Measurements from ENCODE around the gene PRR36. TPM values are rescaled to one million over a fixed set of nuclear protein-coding genes. Genes with fewer than 3 reads are reported as not detected.
"Not testable (repeated sequence)": the region's sequence is repeated elsewhere in the genome, so short reads cannot be mapped to it uniquely, and the experiment has no call there.

PRR36 gene
- total RNA-seq, 4 donors from 2014 or later, result 0.35 to 0.85 TPM; not detected in 2

DNA sequence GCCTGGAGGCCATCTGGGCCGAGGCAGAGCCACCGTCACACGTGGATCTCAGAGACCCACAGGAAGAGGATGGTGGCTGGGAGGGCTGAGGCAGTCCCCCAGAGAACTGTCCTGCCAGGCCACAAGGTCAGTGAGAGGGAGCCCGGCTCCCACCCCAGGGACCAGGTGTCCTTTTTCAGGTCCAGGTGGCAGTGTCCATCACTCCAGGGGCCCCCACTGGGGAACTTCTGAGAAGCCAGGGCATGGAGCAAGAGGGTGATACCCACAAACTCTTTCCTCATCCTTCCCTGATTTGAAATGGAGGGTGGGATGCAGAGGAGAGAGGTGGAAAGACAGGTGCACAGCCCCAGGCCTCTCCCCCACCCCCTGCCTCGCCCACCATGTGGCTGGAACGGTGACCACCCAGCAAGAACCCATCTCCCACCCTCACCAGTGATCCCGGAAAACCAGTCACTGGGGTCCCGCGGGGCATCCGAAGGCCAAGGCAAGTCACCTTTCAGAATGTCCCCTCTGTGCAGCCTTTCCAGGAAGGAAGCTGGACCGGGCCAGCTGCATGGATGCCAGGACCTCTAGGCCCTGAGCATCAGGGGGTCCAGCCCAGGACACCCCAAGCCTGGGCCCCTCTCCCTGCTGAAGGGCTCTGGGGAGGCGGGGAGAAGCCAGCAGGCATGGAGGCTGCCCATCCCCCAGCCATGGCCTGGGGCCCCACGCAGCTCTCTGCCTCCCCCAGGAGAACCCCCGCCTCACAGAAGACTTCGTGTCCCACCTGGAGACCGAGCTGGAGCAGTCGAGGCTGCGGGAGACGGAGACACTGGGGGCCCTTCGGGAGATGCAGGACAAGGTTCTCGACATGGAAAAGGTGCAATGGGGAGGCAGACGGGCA lies 14.1 kb downstream of the PRR36 start:
- no peaks in the 10 kb centered on the region for H3K27me3 ChIP-seq
- no peak overlapping the region for H3K27ac ChIP-seq
- no peaks in the 10 kb centered on the region for H3K4me1 ChIP-seq
- no peaks in the 10 kb centered on the region for H3K9me3 ChIP-seq
- H3K36me3 ChIP-seq, result no peaks in the 10 kb centered on the region
- TF ChIP-seq, protein P1, sequence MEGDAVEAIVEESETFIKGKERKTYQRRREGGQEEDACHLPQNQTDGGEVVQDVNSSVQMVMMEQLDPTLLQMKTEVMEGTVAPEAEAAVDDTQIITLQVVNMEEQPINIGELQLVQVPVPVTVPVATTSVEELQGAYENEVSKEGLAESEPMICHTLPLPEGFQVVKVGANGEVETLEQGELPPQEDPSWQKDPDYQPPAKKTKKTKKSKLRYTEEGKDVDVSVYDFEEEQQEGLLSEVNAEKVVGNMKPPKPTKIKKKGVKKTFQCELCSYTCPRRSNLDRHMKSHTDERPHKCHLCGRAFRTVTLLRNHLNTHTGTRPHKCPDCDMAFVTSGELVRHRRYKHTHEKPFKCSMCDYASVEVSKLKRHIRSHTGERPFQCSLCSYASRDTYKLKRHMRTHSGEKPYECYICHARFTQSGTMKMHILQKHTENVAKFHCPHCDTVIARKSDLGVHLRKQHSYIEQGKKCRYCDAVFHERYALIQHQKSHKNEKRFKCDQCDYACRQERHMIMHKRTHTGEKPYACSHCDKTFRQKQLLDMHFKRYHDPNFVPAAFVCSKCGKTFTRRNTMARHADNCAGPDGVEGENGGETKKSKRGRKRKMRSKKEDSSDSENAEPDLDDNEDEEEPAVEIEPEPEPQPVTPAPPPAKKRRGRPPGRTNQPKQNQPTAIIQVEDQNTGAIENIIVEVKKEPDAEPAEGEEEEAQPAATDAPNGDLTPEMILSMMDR (IDR thresholded peaks at IDR 0.05), result no peak
- no peak overlapping the region for H3K4me3 ChIP-seq
- no peak for DNase-seq
- intact Hi-C loops (cut with DNase I; ENCODE audit: low total_unique reads), result no loop called here

DNA sequence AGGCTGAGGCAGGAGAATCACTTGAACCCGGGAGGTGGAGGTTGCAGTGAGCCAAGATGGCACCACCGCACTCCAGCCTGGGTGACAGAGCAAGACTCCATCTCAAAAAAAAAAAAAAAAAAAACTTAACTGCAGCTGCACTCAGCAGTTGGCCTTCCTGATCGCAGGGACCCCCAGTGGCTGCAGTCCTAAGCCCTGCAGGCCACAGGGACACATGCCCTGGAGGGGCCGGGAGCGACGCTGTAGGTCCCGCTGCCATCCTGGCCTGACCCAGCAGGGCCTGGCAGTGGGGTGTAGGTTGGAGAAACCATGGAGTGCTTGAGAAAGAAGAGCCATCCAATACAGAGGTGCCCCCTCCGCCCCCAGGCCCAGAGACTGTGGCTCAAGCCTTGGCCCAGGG lies 15.1 kb downstream of the PRR36 start:
- H3K27ac ChIP-seq; H3K9me3 ChIP-seq; H3K27me3 ChIP-seq; intact Hi-C loops (cut with DNase I; ENCODE audit: low total_unique reads); H3K4me1 ChIP-seq; DNase-seq; H3K4me3 ChIP-seq; H3K36me3 ChIP-seq: not testable (repeated sequence)

DNA sequence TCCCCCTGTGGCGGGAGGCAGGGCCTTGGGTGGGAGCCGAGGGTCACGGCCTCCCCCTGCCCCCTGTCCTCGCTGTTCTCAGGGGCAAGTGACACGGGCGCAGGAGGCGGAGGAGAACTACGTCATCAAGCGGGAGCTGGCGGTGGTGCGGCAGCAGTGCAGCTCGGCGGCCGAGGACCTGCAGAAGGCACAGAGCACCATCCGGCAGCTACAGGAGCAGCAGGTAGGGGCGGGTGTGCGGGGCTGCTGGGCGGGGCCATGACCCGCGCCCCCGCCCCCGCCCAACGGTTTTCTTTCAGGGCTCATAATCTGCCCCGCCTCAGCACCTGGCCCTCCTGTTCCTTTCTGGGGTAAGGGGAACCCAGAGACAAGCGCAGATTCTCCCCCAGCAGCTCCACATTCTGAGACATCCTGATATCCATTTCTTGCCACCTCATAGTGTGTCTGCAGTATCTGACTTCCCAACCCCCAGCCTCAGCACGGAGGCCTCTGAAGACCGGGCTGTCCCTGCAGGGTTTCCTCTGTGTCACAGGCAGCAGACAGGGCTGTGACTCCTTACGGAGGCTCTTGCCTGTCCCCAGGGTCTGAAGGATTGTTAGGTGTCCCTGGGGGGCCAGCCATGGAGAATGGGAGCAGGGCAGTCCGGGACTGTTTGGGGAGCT lies 15.9 kb downstream of the PRR36 start:
- H3K27ac ChIP-seq, result no peak overlapping the region
- no peaks in the 10 kb centered on the region for H3K36me3 ChIP-seq
- H3K9me3 ChIP-seq, result no peaks in the 10 kb centered on the region
- DNase-seq, result no peak
- H3K4me3 ChIP-seq, result no peak overlapping the region
- TF ChIP-seq POLR2A (IDR thresholded peaks at IDR 0.05), result no peak
- TF ChIP-seq, protein P1 (IDR thresholded peaks at IDR 0.05), result no peak
- intact Hi-C loops (cut with DNase I; ENCODE audit: low total_unique reads), result no loop called here
- no peaks in the 10 kb centered on the region for H3K27me3 ChIP-seq
- H3K4me1 ChIP-seq, result no peaks in the 10 kb centered on the region

DNA sequence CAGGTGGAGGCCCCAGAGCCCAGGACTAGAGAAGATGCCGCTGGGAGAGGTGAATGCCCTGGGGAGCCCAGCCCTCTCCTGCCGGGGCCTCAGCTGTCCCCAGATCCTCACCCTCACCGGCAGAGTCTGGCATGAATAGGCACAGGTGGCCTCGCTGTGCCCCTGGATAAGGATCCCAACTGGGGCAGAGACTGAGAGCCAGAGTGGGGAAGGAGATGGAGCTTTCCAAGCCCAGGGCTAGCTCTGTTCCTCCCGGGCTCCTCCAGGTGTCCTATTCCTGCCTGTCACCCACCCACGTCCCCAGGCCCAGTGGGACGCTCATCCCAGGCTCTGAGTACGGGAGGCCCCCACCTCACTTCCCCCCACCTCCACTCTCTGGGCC lies 16.5 kb downstream of the PRR36 start:
- intact Hi-C loops (cut with DNase I; ENCODE audit: low total_unique reads), result no loop called here
- Histone ChIP-seq H3K4me3 (no peak overlapping the region), H3K4me1 (no peaks in the 10 kb centered on the region), H3K36me3 (no peaks in the 10 kb centered on the region), H3K9me3 (no peaks in the 10 kb centered on the region), H3K27me3 (no peaks in the 10 kb centered on the region), H3K27ac (no peak overlapping the region)
- TF ChIP-seq, protein P1 (IDR thresholded peaks at IDR 0.05), result no peak
- TF ChIP-seq POLR2A (IDR thresholded peaks at IDR 0.05), result no peak
- DNase-seq, result no peak

DNA sequence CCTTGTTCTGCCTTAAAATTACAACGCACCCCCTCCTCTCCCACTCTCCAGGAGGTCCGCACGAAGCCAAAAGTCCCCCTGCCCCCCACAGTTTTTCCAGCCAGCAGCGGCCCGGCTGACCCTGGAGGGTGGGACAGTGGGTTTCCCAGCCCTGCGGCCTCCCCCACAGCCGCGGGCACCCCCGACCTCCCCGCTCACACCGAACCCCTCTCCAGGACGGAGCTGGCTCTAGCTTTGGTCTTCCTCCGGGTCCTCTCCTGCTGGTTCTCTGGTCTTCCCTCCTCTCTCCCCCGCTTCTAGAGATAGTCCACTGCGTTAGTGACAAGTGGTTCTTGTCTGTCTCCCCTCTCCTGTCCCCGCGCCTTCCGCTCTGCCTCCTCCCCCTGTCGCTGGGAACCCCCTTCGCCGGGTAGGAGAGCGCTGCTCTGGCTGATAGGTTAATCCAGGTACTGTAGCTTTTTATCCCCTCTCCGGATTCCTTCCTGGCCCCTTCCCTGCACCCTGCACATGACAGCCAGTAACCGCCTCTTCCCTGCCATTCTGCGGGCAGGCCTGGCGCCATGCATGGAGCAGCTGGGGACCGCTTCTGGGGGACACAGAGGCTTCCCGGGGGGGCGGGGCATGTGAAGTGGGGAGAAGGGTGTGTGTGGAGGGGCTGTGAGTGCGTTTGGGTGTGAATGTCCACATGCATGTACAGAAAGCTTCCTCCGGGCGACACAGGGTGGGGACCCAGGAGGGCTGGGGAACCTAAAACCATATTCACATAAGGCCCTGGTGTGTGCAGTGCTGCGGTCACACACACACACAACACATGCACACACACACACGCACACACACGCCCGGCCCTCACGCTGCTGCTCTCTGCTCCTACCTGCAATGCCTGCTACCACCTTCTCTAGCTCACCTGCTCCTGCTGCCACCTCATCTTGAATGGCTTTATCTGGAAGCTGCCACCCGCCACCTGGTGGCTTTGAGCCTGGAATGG lies 17.2 kb downstream of the PRR36 start:
- H3K27ac ChIP-seq, result no peak overlapping the region
- H3K36me3 ChIP-seq, result no peaks in the 10 kb centered on the region
- intact Hi-C loops (cut with DNase I; ENCODE audit: low total_unique reads), result no loop called here
- H3K9me3 ChIP-seq, result no peaks in the 10 kb centered on the region
- TF ChIP-seq, protein P1 (IDR thresholded peaks at IDR 0.05), result no peak
- no peak for TF ChIP-seq POLR2A (IDR thresholded peaks at IDR 0.05)
- no peak for DNase-seq
- H3K27me3 ChIP-seq, result no peaks in the 10 kb centered on the region
- H3K4me1 ChIP-seq, result no peaks in the 10 kb centered on the region
- no peak overlapping the region for H3K4me3 ChIP-seq

All from uterus (tissue), 4 donors.